SK-N-SH (cell line): Measurements from ENCODE around the gene LIMK1. TPM values are rescaled to one million over a fixed set of nuclear protein-coding genes. Genes with fewer than 3 reads are reported as not detected.

Experiments used
- CTCF ChIA-PET: fragments of 300-600, 350-600 bp; formaldehyde crosslinking; extraction: SDS; loops from one replicate; lab custom pipeline; 2021; lab: Yijun Ruan, JAX
- POLR2A ChIA-PET: fragments of 350-600 bp; sonication (Branson Sonifier 250); formaldehyde crosslinking; extraction: SDS; loops from one replicate; lab custom pipeline; 2020; ENCODE audit warnings: antibody characterized with exemption, inconsistent platforms; lab: Yijun Ruan, JAX
- DNase-seq: peaks from one replicate; pipeline ENCODE4 v3.0.0; 2012
- H2AFZ ChIP-seq: fragments of 200-600 bp; sonication (generic); 2 replicates; pipeline ENCODE4 v1.8.1; 2016; ENCODE audit warnings: antibody characterized with exemption, mild to moderate bottlenecking, low read depth
- H3F3A ChIP-seq: fragments of 200-600 bp; sonication (generic); replicated peaks from 2 replicates; pipeline ENCODE3; 2016; ENCODE audit warnings: antibody characterized with exemption, mild to moderate bottlenecking; ENCODE audit not compliant: insufficient read depth
- H3K27ac ChIP-seq, 2 experiments: fragments of 200-500 bp in 1 of 2; fragments of 200-600 bp in 1 of 2; sonication (Bioruptor generic) in 1 of 2; sonication (generic), shearing (Covaris generic) in 1 of 2; 2 replicates each; pipeline versions ENCODE4 v1.5.1 to v1.6.1; 2014 to 2016; ENCODE audit warnings: low read depth in 2 of 2, inconsistent platforms in 1 of 2, low read length in 1 of 2, mild to moderate bottlenecking in 1 of 2, mixed read lengths in 1 of 2
- H3K27me3 ChIP-seq: fragments of 200-600 bp; sonication (generic), shearing (Covaris generic); 2 replicates; pipeline ENCODE4 v1.6.1; 2016; ENCODE audit warnings: mixed run types; ENCODE audit not compliant: insufficient read depth
- H3K36me3 ChIP-seq, 2 experiments: fragments of 200-500 bp in 1 of 2; fragments of 200-600 bp in 1 of 2; sonication (Bioruptor generic) in 1 of 2; sonication (generic) in 1 of 2; replicated peaks in 1 of 2; 2 replicates each; pipeline versions ENCODE3 to v1.5.1; 2014 to 2016; ENCODE audit warnings: low read length in 1 of 2, mild to moderate bottlenecking in 1 of 2; ENCODE audit not compliant: insufficient read depth in 2 of 2, control insufficient read depth in 1 of 2
- H3K4me1 ChIP-seq, 2 experiments: fragments of 200-500 bp in 1 of 2; fragments of 200-600 bp in 1 of 2; sonication (Bioruptor generic) in 1 of 2; sonication (generic), shearing (Covaris generic) in 1 of 2; 2 replicates each; pipeline versions ENCODE4 v1.5.1 to v1.6.1; 2014 to 2016; ENCODE audit warnings: low read depth in 1 of 2, low read length in 1 of 2, mixed run types in 1 of 2; ENCODE audit not compliant: insufficient read depth in 2 of 2, control insufficient read depth in 1 of 2
- H3K4me2 ChIP-seq: fragments of 200-600 bp; sonication (generic), shearing (Covaris generic); 2 replicates; pipeline ENCODE4 v1.6.1; 2017; ENCODE audit warnings: mixed run types
- H3K4me3 ChIP-seq, 2 experiments: fragments of 200-500 bp in 1 of 2; fragments of 200-600 bp in 1 of 2; sonication (Bioruptor generic) in 1 of 2; sonication (generic), shearing (Covaris generic) in 1 of 2; 2 replicates each; pipeline versions ENCODE4 v1.5.1 to v1.8.1; 2014 to 2016; ENCODE audit warnings: low read depth in 2 of 2, inconsistent platforms in 1 of 2, low read length in 1 of 2, mild to moderate bottlenecking in 1 of 2, mixed read lengths in 1 of 2, moderate library complexity in 1 of 2
- H3K79me2 ChIP-seq: fragments of 200-600 bp; sonication (generic); 2 replicates; pipeline ENCODE4 v1.8.1; 2017; ENCODE audit warnings: mild to moderate bottlenecking; ENCODE audit not compliant: insufficient read depth
- H3K9ac ChIP-seq: fragments of 200-600 bp; sonication (generic); 2 replicates; pipeline ENCODE4 v1.6.1; 2017; ENCODE audit warnings: mixed run types
- H3K9me2 ChIP-seq: fragments of 200-600 bp; sonication (generic); 2 replicates; pipeline ENCODE4 v1.6.1; 2017; ENCODE audit warnings: mixed run types
- H3K9me3 ChIP-seq: fragments of 200-600 bp; sonication (generic); 2 replicates; pipeline ENCODE4 v1.6.1; 2017; ENCODE audit warnings: mixed run types, mild to moderate bottlenecking, moderate library complexity
- H4K20me1 ChIP-seq: fragments of 200-600 bp; sonication (generic); 2 replicates; pipeline ENCODE4 v1.6.1; 2017; ENCODE audit warnings: mild to moderate bottlenecking, mixed run types; ENCODE audit not compliant: insufficient read depth
- CHD2 ChIP-seq: fragments of 150-350 bp; IDR thresholded peaks from 2 replicates; pipeline ENCODE4 v1.6.1; 2018; ENCODE audit warnings: low read length; ENCODE audit not compliant: partially characterized antibody
- ELF1 ChIP-seq: IDR thresholded peaks from 2 replicates; pipeline ENCODE4 v1.4.0; 2012
- GABPA ChIP-seq: IDR thresholded peaks from 2 replicates; pipeline ENCODE4 v1.4.0; 2012; ENCODE audit warnings: low read depth, mild to moderate bottlenecking
- GATA2 ChIP-seq: sonication (generic); formaldehyde crosslinking; IDR thresholded peaks from 2 replicates; pipeline ENCODE4 v1.5.0; 2020; ENCODE audit warnings: mild to moderate bottlenecking, missing genetic modification reagents
- JUND ChIP-seq: IDR thresholded peaks from 2 replicates; pipeline ENCODE4 v1.4.0; 2012
- MEF2A ChIP-seq: IDR thresholded peaks from 2 replicates; pipeline ENCODE4 v1.4.0; 2012; ENCODE audit warnings: low read depth, borderline replicate concordance
- NFIC ChIP-seq: IDR thresholded peaks from 2 replicates; pipeline ENCODE4 v1.4.0; 2012; ENCODE audit warnings: borderline replicate concordance
- NRF1 ChIP-seq: IDR thresholded peaks from 2 replicates; pipeline ENCODE4 v1.6.1; 2012; ENCODE audit warnings: low read depth, mild to moderate bottlenecking, low read length
- RAD21 ChIP-seq: IDR thresholded peaks from 2 replicates; pipeline ENCODE4 v1.6.1; 2012; ENCODE audit warnings: mild to moderate bottlenecking, low read length
- RFX5 ChIP-seq: IDR thresholded peaks from 2 replicates; pipeline ENCODE4 v1.6.1; 2012; ENCODE audit warnings: mild to moderate bottlenecking, improper control_type of control experiment, low read length
- RXRA ChIP-seq: IDR thresholded peaks from 2 replicates; pipeline ENCODE4 v1.4.0; 2012; ENCODE audit warnings: low read depth, mild to moderate bottlenecking, borderline replicate concordance
- SMC3 ChIP-seq: IDR thresholded peaks from 2 replicates; pipeline ENCODE4 v1.6.1; 2012; ENCODE audit warnings: low read depth, low read length, improper control_type of control experiment
- TAF1 ChIP-seq: IDR thresholded peaks from 2 replicates; pipeline ENCODE4 v1.6.1; 2012; ENCODE audit warnings: low read depth, mild to moderate bottlenecking, low read length, moderate library complexity, borderline replicate concordance
- TEAD4 ChIP-seq: IDR thresholded peaks from 2 replicates; pipeline ENCODE4 v1.4.0; 2012; ENCODE audit warnings: mild to moderate bottlenecking, borderline replicate concordance; ENCODE audit not compliant: insufficient read depth
- WGBS: methylation state at CpG from one replicate; pipeline ENCODE4 v1.1.6; 2017; ENCODE audit warnings: low lambda C conversion rate; 5-methylcytosine and 5-hydroxymethylcytosine counted together
- polyA plus RNA-seq, 3 experiments: library from polyadenylated mRNA; depleted of rRNA; stranded (reverse); fragments of >200 nt; gene quantifications; 2 replicates each; pipeline ENCODE4 v1.2.3, GENCODE V29; 2012
- TF ChIP-seq, protein P1 (sequence below): IDR thresholded peaks from 2 replicates; pipeline ENCODE4 v1.4.0; 2012; ENCODE audit warnings: low read depth
- TF ChIP-seq, protein P2 (sequence below): IDR thresholded peaks from 2 replicates; pipeline ENCODE4; 2012
- TF ChIP-seq, protein P3 (sequence below): fragments of 200-600 bp; sonication (generic); IDR thresholded peaks from 2 replicates; pipeline ENCODE4 v1.6.1; 2017; ENCODE audit warnings: antibody characterized with exemption, mild to moderate bottlenecking, moderate library complexity

LIMK1 gene
- polyA plus RNA-seq, 1 of the 3 experiments (the other 2 are of a cell fraction) = 86.6 TPM

DNA sequence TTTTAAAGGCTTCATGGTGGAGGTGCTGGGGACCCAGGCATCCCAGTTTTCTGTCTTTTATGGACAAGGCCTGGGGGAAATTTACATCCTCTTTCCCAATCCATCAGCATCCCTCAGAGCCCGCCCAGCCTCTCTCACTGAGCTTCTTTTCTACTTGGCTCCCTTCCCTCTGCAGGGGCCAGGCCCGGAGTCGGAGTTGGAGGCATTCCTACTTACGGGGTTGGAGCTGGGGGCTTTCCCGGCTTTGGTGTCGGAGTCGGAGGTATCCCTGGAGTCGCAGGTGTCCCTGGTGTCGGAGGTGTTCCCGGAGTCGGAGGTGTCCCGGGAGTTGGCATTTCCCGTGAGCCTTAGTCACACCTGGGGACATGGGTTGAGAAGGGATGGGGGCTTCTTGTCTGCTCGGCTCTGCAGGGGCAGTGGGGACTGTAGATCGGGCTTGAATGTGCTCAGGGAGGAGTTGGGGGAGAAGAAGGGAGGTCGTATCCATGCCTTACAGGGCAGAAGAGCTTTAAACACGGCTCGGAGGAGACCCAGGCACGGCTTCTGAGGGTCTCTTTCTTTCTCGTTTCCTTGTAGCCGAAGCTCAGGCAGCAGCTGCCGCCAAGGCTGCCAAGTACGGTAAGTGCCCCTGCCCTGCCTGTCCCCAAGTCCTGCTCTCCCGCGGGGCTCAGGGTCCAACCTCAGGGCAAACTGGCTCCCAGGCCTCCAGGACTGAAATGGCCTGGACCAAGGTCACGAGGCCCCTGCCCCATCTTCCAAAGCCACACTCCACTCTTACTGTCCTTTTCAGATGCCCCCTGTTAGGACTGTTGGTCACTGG lies 27.3 kb upstream of the LIMK1 start:
- Histone ChIP-seq H3K4me2 (no peak overlapping the region), H3K4me1 (no peaks in the 10 kb centered on the region), H3K9ac (no peak overlapping the region), H3K9me3 (no peaks in the 10 kb centered on the region), H3K9me2 (no peaks in the 10 kb centered on the region), H3K27ac (no peak overlapping the region), H3K4me3 (no peak overlapping the region), H3K36me3 (no peaks in the 10 kb centered on the region), H4K20me1 (no peaks in the 10 kb centered on the region), H2AFZ (no peak overlapping the region), H3F3A (no peaks in the 10 kb centered on the region), H3K79me2 (no peaks in the 10 kb centered on the region), H3K27me3 (no peaks in the 10 kb centered on the region)
- WGBS = 86% methylated on average over 18 of the region's 26 CpGs
- ChIA-PET POLR2A (no interaction called here), CTCF (interaction anchor here (0.9 to 4.0 kb wide), 9 partner anchors 10 to 345 kb away, joined by 3 to 17 read pairs (median 5); no protein-coding TSS in a partner anchor)
- DNase-seq = no peak
- TF ChIP-seq NFIC (no peak), GATA2 (no peak), ELF1 (no peak), TEAD4 (no peak), MEF2A (no peak), TAF1 (no peak), SMC3 (no peak), RXRA (no peak), JUND (no peak), RAD21 (no peak), NRF1 (no peak), GABPA (no peak), RFX5 (no peak), CHD2 (no peak)
- TF ChIP-seq, protein P1, sequence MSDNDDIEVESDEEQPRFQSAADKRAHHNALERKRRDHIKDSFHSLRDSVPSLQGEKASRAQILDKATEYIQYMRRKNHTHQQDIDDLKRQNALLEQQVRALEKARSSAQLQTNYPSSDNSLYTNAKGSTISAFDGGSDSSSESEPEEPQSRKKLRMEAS = no peak
- TF ChIP-seq, protein P2, sequence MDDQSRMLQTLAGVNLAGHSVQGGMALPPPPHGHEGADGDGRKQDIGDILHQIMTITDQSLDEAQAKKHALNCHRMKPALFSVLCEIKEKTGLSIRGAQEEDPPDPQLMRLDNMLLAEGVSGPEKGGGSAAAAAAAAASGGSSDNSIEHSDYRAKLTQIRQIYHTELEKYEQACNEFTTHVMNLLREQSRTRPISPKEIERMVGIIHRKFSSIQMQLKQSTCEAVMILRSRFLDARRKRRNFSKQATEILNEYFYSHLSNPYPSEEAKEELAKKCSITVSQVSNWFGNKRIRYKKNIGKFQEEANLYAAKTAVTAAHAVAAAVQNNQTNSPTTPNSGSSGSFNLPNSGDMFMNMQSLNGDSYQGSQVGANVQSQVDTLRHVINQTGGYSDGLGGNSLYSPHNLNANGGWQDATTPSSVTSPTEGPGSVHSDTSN = no peak
- TF ChIP-seq, protein P3, sequence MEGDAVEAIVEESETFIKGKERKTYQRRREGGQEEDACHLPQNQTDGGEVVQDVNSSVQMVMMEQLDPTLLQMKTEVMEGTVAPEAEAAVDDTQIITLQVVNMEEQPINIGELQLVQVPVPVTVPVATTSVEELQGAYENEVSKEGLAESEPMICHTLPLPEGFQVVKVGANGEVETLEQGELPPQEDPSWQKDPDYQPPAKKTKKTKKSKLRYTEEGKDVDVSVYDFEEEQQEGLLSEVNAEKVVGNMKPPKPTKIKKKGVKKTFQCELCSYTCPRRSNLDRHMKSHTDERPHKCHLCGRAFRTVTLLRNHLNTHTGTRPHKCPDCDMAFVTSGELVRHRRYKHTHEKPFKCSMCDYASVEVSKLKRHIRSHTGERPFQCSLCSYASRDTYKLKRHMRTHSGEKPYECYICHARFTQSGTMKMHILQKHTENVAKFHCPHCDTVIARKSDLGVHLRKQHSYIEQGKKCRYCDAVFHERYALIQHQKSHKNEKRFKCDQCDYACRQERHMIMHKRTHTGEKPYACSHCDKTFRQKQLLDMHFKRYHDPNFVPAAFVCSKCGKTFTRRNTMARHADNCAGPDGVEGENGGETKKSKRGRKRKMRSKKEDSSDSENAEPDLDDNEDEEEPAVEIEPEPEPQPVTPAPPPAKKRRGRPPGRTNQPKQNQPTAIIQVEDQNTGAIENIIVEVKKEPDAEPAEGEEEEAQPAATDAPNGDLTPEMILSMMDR = no peak
- TF ChIP-seq, all 33 proteins: peak for 0
